Thoracic aorta (tissue), 2 donors: ENCODE results near the gene BTG4. TPM values are rescaled to one million over a fixed set of nuclear protein-coding genes. Genes with fewer than 3 reads are reported as not detected.

ENCODE experiments used
- ATAC-seq: fragments of 150-250 bp; one replicate; pipeline ENCODE4 v1.8.0; 2017; ENCODE audit warnings: low read depth; ENCODE audit not compliant: insufficient number of reproducible peaks, low FRiP score
- DNase-seq: peaks from one replicate; pipeline ENCODE4 v3.0.0-alpha.2; 2020; ENCODE audit warnings: low spot score
- H3K27ac ChIP-seq, 2 donors: fragments of 200-600 bp; sonication (generic); 1 replicate in 1 of 2; 2 replicates in 1 of 2; pipeline ENCODE4 v1.5.1; 2016; ENCODE audit warnings: mild to moderate bottlenecking in 2 of 2, moderate library complexity in 2 of 2
- H3K27me3 ChIP-seq: fragments of 200-600 bp; sonication (generic); replicated peaks from 2 replicates; pipeline ENCODE4 v1.6.0; 2016; ENCODE audit warnings: mild to moderate bottlenecking; ENCODE audit not compliant: insufficient read depth
- H3K36me3 ChIP-seq: fragments of 200-600 bp; sonication (generic); one replicate; pipeline ENCODE4 v1.5.1; 2016
- H3K4me1 ChIP-seq, 2 donors: fragments of 200-600 bp; sonication (generic); 1 replicate in 1 of 2; 2 replicates in 1 of 2; pipeline versions ENCODE4 v1.5.1 to v1.6.0; 2016; ENCODE audit warnings: low read depth in 2 of 2, mild to moderate bottlenecking in 1 of 2; ENCODE audit not compliant: control insufficient read depth in 1 of 2
- H3K4me3 ChIP-seq: fragments of 200-600 bp; sonication (generic); 2 replicates; pipeline ENCODE4 v1.5.1; 2016; ENCODE audit warnings: mild to moderate bottlenecking
- H3K9me3 ChIP-seq: fragments of 200-600 bp; sonication (generic); 2 replicates; pipeline ENCODE4 v1.5.1; 2016
- total RNA-seq, 2 donors: library from RNA; depleted of rRNA; stranded (reverse); fragments of >200 nt; gene quantifications; one replicate each; pipeline versions ENCODE4 v1.1.0 to v1.2.3, GENCODE V29; 2016
- TF ChIP-seq, protein P1 (sequence below): fragments of 200-600 bp; sonication (generic); IDR thresholded peaks from one replicate; pipeline ENCODE4 v1.5.1; 2019; ENCODE audit warnings: antibody characterized with exemption

BTG4 gene
- total RNA-seq, 2 donors from 2014 or later: not detected

DNA sequence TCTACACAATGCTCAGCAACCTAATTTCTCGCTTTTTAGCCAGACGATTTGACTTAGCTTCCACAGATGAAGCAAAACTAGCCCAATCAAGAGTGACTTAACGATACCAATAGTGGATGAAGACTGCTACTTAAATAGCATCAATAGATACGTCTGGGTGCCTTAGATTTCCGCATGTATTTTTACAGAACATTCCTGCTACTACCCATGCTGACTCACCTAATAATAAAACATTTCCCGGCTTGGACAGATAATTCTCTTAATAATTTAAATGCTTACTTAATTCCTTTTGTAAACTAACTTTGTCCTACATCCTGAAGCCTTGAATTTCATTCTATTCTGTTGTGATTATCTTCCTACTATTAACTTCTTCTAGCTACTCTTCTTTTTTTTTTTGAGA lies 23.1 kb upstream of the BTG4 start:
- TF ChIP-seq, protein P1, sequence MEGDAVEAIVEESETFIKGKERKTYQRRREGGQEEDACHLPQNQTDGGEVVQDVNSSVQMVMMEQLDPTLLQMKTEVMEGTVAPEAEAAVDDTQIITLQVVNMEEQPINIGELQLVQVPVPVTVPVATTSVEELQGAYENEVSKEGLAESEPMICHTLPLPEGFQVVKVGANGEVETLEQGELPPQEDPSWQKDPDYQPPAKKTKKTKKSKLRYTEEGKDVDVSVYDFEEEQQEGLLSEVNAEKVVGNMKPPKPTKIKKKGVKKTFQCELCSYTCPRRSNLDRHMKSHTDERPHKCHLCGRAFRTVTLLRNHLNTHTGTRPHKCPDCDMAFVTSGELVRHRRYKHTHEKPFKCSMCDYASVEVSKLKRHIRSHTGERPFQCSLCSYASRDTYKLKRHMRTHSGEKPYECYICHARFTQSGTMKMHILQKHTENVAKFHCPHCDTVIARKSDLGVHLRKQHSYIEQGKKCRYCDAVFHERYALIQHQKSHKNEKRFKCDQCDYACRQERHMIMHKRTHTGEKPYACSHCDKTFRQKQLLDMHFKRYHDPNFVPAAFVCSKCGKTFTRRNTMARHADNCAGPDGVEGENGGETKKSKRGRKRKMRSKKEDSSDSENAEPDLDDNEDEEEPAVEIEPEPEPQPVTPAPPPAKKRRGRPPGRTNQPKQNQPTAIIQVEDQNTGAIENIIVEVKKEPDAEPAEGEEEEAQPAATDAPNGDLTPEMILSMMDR: no peak
- ATAC-seq: no peak

DNA sequence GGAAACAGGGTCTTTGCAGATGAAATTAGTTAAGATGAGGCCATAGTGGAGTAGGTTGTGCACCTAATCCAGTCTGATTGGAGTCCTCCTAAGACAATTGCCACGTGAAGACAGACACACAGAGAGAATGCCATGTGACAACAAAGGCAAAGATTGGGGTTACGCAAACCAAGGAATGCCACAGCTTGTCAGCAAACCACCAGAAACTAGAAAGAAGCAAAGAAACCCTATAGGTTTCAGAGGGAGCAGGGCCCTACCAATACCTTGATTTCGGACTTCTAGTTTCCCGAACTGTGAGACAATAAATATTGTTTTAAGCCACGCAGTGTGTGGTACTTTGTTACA lies 20.2 kb upstream of the BTG4 start:
- Histone ChIP-seq H3K4me1 (no peaks in the 10 kb centered on the region), H3K27ac (no peak overlapping the region), H3K4me3 (no peak overlapping the region), H3K27me3 (no peaks in the 10 kb centered on the region), H3K36me3 (no peaks in the 10 kb centered on the region), H3K9me3 (no peaks in the 10 kb centered on the region)
- DNase-seq (no peak), ATAC-seq (no peak)
- TF ChIP-seq, protein P1: no peak

More for the DNA sequence above, 23.1 kb upstream of the BTG4 start:
- Histone ChIP-seq H3K9me3 (no peaks in the 10 kb centered on the region), H3K27ac (no peak overlapping the region), H3K4me1 (peaks cover 4 to 11% of the 10 kb centered on the region in 2 donors), H3K27me3 (no peaks in the 10 kb centered on the region), H3K36me3 (no peaks in the 10 kb centered on the region), H3K4me3 (no peak overlapping the region)
- DNase-seq: no peak

DNA sequence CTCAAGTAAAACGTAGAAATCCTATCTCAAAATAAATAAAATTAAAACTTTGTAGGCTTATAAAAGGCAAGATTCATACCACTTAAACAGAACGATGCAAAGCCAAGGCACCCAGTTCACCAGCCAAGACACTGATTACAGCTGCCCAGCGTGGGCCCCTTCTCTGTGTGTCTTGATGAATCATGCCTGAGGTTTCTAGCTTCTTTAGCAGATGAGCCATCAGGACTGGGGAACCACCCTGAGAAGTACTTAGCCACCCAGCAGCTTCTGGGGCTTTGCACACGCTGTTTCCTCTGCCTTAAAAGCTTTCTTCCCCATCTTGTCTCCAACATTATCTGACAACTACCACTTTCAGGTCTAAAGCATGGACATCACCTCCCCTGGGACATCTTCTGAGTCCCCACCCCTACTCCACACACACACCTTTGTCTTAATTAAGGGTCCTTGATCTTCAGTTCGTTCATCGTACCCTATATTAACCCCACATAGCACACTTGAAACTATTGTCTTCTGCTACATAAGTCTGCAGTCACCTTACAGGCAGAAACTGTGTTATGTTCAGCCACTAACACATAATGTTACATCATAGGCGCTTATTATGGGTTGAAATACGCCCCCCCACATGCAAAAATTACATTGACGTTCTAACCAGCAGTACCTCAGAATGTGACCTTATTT lies 19.6 kb upstream of the BTG4 start:
- ATAC-seq: no peak
- no peaks in the 10 kb centered on the region for H3K4me1 ChIP-seq
- TF ChIP-seq, protein P1: no peak
- no peak overlapping the region for H3K4me3 ChIP-seq
- no peak overlapping the region for H3K27ac ChIP-seq
- no peak for DNase-seq
- no peaks in the 10 kb centered on the region for H3K36me3 ChIP-seq
- H3K9me3 ChIP-seq: no peaks in the 10 kb centered on the region
- H3K27me3 ChIP-seq: no peaks in the 10 kb centered on the region

DNA sequence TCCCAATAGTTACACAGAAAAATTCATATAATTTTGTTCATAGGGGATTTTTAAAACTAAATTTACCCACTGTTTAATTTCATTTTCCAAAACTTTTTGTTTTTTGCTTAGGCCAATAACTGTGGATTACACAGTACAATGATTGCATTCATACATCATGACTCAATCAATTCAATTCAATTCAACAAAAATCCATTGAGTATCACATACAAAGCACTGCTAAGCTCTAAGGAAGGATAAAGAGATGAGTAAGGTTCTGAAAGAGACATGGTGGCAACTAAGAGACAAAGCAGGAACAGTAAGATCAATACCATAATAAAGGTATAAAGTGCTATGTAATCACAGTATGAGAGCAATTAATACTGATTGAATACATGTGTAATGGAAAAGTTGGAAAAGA lies 18.9 kb upstream of the BTG4 start:
- ATAC-seq (no peak), DNase-seq (no peak)
- Histone ChIP-seq H3K36me3 (no peaks in the 10 kb centered on the region), H3K27me3 (no peaks in the 10 kb centered on the region), H3K4me1 (no peaks in the 10 kb centered on the region), H3K27ac (no peak overlapping the region), H3K4me3 (no peak overlapping the region), H3K9me3 (no peaks in the 10 kb centered on the region)
- TF ChIP-seq, protein P1: no peak

DNA sequence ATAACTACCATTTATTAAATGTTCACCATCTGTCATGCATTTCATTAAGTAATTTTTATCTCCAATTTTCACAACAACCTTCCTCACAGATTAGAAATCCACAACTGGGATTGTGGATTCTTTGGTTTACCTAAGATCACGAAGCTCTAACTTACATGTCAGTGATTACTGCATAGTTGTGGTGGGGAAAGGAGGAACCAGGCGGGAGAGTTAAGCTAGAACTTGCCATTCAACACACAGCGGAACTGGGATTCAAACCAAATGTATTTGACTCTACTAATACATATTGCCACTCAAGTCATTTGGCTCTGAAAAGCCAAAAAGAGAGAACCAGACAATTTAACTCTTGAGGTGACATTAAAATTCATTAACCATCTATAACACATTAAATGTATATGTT lies 17.9 kb upstream of the BTG4 start:
- DNase-seq (no peak), ATAC-seq (no peak)
- Histone ChIP-seq H3K9me3 (no peaks in the 10 kb centered on the region), H3K36me3 (no peaks in the 10 kb centered on the region), H3K27ac (no peak overlapping the region), H3K4me1 (no peaks in the 10 kb centered on the region), H3K27me3 (no peaks in the 10 kb centered on the region), H3K4me3 (no peak overlapping the region)
- TF ChIP-seq, protein P1: no peak
